Measurements from ENCODE around the gene MAN1A1. TPM values are rescaled to one million over a fixed set of nuclear protein-coding genes. Genes with fewer than 3 reads are reported as not detected.

Gene MAN1A1
- total RNA-seq, 2 donors from 2014 or later, result 14.2 to 19.6 TPM

GRCh38 chr6:119234457-119234856, 115.1 kb downstream of the MAN1A1 start:
- no peaks in the 10 kb centered on the region for H3K9me3 ChIP-seq (ENCODE audit: control insufficient read depth, low read length, poor library complexity, severe bottlenecking)
- Mint-ChIP-seq H3K4me3 (no peak overlapping the region), H3K4me1 (peaks cover 4% of the 10 kb centered on the region), H3K36me3 (ENCODE audit: low read depth) (peaks cover 10% of the 10 kb centered on the region), H3K27me3 (no peaks in the 10 kb centered on the region), H3K27ac (no peak overlapping the region)
- DNase-seq (no peak), ATAC-seq (no peak)

DNA sequence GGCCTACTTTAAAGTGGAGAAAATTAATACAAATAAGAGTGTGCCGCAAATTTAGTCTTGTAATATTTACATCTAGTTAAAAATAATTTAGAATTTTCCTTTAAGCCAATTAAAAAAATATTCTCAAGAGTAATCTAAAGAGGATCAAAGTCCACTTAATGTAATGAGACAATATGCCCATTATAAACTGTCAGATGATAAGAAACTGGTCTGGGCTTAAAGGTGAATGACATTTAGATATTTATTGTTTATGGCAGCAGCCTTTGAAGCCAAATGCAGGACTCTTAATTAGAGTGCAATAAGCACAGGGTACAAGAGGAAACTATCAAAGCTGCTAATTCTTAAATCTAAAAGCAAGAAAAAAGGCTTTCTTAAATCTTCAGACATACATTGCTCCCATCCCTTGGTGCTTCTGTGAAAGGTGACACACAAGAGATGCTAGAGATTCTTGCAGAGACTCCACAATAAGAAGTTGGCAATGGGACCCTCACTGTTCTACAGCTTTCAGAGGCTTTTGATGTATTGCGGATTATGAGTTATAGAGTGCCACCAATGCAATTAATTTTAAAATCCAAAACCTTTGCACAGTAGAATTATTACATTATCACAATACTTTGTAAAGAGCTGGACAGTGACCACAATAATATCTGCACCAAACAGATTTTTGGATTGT, 116.1 kb downstream of the MAN1A1 start:
- ATAC-seq (no peak), DNase-seq (no peak)
- H3K9me3 ChIP-seq (ENCODE audit: control insufficient read depth, low read length, poor library complexity, severe bottlenecking), result no peaks in the 10 kb centered on the region
- Mint-ChIP-seq H3K4me1 (peaks cover 4% of the 10 kb centered on the region), H3K27ac (no peak overlapping the region), H3K4me3 (no peak overlapping the region), H3K36me3 (ENCODE audit: low read depth) (peaks cover 10% of the 10 kb centered on the region), H3K27me3 (no peaks in the 10 kb centered on the region)

DNA sequence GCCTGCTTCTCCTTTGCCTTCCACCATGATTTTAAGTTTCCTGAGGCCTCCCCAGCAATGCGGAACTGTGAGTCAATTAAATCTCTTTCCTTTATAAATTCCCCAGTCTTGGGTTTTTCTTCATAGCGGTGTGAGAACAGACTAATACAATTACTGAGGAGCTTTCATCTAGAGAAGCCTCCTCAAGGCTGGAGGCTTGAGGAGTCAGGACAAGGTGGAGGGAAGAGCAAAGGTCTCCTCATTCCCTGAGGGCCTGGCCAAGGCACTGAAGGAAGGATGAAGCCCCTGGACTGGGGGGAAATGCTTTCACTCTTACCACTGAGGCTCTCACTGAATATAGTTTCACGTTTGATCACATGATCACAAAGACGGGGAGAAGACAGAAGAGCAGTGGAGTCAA, 118.2 kb downstream of the MAN1A1 start:
- ATAC-seq (no peak), DNase-seq (no peak)
- no peaks in the 10 kb centered on the region for H3K9me3 ChIP-seq (ENCODE audit: control insufficient read depth, low read length, poor library complexity, severe bottlenecking)
- H3K4me1 Mint-ChIP-seq, result peaks cover 2% of the 10 kb centered on the region
- peaks cover 5% of the 10 kb centered on the region for H3K36me3 Mint-ChIP-seq (ENCODE audit: low read depth)
- H3K27me3 Mint-ChIP-seq, result no peaks in the 10 kb centered on the region
- H3K4me3 Mint-ChIP-seq, result no peak overlapping the region
- no peak overlapping the region for H3K27ac Mint-ChIP-seq

- Mint-ChIP-seq H3K27me3 (no peaks in the 10 kb centered on the region), H3K27ac (no peak overlapping the region), H3K36me3 (ENCODE audit: low read depth) (peaks cover 4% of the 10 kb centered on the region), H3K4me1 (peaks cover 2% of the 10 kb centered on the region), H3K4me3 (no peak overlapping the region)
- H3K9me3 ChIP-seq (ENCODE audit: control insufficient read depth, low read length, poor library complexity, severe bottlenecking), result no peaks in the 10 kb centered on the region
- no peak for ATAC-seq
- no peak for DNase-seq
These were observed 119.4 kb downstream of the MAN1A1 start for GRCh38 chr6:119230160-119230559.

DNA sequence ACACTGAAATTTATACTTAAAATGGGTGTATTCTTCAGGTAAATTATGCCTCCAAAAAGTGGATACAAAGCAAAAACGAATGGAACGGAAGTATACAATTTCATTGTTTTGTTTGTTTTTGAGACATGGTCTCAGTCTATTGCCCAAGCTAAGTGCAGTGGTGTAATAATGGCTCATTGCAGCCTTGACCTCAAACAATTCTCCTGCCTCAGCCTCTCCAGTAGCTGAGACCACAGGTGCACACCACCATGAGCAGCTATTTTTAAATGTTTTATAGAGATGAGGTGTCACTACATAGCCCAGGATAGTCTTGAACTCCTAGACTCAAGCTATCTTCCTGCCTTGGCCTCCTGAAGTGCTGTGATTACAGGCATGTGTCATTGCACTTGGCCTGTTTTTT, 122.2 kb downstream of the MAN1A1 start:
- Mint-ChIP-seq H3K27me3 (no peaks in the 10 kb centered on the region), H3K4me1 (peaks cover 2% of the 10 kb centered on the region), H3K4me3 (no peak overlapping the region), H3K36me3 (ENCODE audit: low read depth) (peaks cover 5% of the 10 kb centered on the region), H3K27ac (no peak overlapping the region)
- no peaks in the 10 kb centered on the region for H3K9me3 ChIP-seq (ENCODE audit: control insufficient read depth, low read length, poor library complexity, severe bottlenecking)
- DNase-seq (no peak), ATAC-seq (no peak)

DNA sequence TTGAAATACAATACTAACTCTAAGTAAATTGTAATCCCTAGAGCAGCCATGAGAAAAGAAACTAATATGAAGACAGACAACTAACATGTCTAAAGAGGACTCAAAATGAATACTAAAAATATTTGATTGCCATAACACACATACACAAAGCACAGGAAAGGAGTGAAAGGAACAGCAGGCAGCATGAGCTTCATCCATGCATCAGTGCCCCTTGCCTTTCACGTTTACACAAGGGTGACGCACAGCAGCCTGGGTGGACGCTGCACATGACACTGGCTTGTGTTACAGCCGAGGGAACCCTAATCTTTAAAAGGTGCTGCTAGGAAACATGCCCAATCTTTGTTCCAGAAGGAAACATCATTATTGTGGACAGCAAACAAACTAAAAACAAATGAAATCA, 123.5 kb downstream of the MAN1A1 start:
- H3K27me3 Mint-ChIP-seq, result no peaks in the 10 kb centered on the region
- DNase-seq, result no peak
- H3K9me3 ChIP-seq (ENCODE audit: control insufficient read depth, low read length, poor library complexity, severe bottlenecking), result no peaks in the 10 kb centered on the region
- H3K27ac Mint-ChIP-seq, result no peak overlapping the region
- no peak for ATAC-seq
- H3K4me1 Mint-ChIP-seq, result peaks cover 2% of the 10 kb centered on the region
- no peak overlapping the region for H3K4me3 Mint-ChIP-seq
- H3K36me3 Mint-ChIP-seq (ENCODE audit: low read depth), result peaks cover 2% of the 10 kb centered on the region

DNA sequence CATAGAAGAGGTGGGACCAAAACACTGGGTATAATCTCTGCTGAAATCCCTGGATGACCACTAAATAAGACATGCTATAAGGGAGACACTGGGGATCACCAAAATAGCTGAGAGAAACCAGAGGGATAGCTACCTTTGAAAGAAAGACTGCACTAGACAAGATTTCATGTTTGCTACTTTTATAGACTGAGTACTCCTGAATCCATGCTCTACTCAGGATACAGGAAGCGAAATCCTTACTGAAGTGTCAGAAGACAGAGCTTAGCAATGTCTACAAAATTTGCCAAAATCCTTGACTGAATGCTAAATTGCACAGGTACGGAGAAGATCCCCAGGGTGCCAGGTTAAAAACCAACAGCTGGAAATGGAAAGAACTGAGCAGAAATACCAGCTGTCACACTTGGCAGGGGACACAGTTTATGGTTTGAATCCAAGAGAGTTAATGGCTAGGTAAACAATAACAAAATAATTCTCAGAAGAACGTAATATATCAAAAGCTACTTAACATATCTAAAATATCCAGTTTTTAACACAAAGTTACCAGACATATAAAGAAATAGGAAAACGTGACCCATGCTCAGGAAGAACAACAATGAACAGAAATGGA, 125.4 kb downstream of the MAN1A1 start:
- Mint-ChIP-seq H3K4me3 (no peak overlapping the region), H3K27me3 (no peaks in the 10 kb centered on the region)

DNA sequence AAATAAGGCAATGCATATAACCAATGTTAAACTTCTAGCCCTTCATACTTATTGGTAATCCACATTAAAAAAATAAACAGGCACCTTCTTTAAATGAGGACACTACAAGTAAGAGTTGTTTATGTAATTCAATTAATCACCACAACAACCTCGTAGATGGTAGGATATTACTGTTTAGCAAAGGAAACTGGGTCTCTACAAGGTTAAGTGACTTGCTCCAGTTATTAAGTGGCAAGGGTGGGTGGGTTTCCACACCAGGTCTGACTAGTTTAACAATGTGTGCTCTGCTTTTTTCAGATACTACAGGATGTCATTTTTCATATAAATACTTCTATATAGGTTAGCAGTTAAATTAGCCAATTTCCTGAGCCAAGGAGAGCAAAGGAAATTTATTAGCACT, 129.1 kb downstream of the MAN1A1 start:
- DNase-seq (no peak), ATAC-seq (no peak)
- H3K27me3 Mint-ChIP-seq, result no peaks in the 10 kb centered on the region
- H3K9me3 ChIP-seq (ENCODE audit: control insufficient read depth, low read length, poor library complexity, severe bottlenecking), result no peaks in the 10 kb centered on the region
- H3K4me1 Mint-ChIP-seq, result peaks cover 8% of the 10 kb centered on the region
- H3K27ac Mint-ChIP-seq, result no peak overlapping the region
- H3K36me3 Mint-ChIP-seq (ENCODE audit: low read depth), result peaks cover 4% of the 10 kb centered on the region
- no peak overlapping the region for H3K4me3 Mint-ChIP-seq

More for the DNA sequence above, 125.4 kb downstream of the MAN1A1 start:
- H3K36me3 Mint-ChIP-seq (ENCODE audit: low read depth), result peaks cover 2% of the 10 kb centered on the region
- ATAC-seq (no peak), DNase-seq (no peak)
- no peaks in the 10 kb centered on the region for H3K9me3 ChIP-seq (ENCODE audit: control insufficient read depth, low read length, poor library complexity, severe bottlenecking)
- no peak overlapping the region for H3K27ac Mint-ChIP-seq
- H3K4me1 Mint-ChIP-seq, result no peaks in the 10 kb centered on the region

- ATAC-seq (no peak), DNase-seq (no peak)
- Mint-ChIP-seq H3K27ac (peak overlapping the region; percentile 74), H3K4me3 (no peak overlapping the region), H3K27me3 (no peaks in the 10 kb centered on the region), H3K36me3 (ENCODE audit: low read depth) (peaks cover 4% of the 10 kb centered on the region), H3K4me1 (peaks cover 8% of the 10 kb centered on the region)
- no peaks in the 10 kb centered on the region for H3K9me3 ChIP-seq (ENCODE audit: control insufficient read depth, low read length, poor library complexity, severe bottlenecking)
These were observed 131.0 kb downstream of the MAN1A1 start for GRCh38 chr6:119218548-119218947.

- DNase-seq (no peak), ATAC-seq (no peak)
- H3K27me3 Mint-ChIP-seq, result no peaks in the 10 kb centered on the region
- no peaks in the 10 kb centered on the region for H3K9me3 ChIP-seq (ENCODE audit: control insufficient read depth, low read length, poor library complexity, severe bottlenecking)
- peak overlapping the region; percentile 21 for H3K4me3 Mint-ChIP-seq
- H3K27ac Mint-ChIP-seq, result peak overlapping the region; percentile 8
- peaks cover 8% of the 10 kb centered on the region for H3K4me1 Mint-ChIP-seq
- peaks cover 2% of the 10 kb centered on the region for H3K36me3 Mint-ChIP-seq (ENCODE audit: low read depth)
These were observed 133.5 kb downstream of the MAN1A1 start for GRCh38 chr6:119215885-119216590.

DNA sequence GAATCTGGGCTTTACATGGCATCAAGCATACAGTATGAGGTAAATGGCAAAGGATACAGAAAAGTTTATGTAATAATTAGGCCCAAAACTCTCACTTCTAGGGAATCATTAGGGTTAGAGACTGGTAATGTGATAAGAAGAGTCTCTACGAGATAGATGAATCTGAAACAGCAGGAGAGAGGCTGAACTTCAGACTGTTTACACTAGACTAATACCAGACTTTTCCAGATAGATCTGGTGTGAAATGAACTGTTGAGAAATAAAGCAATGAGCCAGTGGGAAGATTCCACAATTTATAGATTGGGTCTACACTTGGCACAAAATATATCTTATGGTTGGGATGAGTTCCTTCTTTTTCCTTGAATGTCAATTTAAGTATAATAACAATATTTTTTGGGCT, 134.3 kb downstream of the MAN1A1 start:
- DNase-seq (no peak), ATAC-seq (no peak)
- no peaks in the 10 kb centered on the region for H3K9me3 ChIP-seq (ENCODE audit: control insufficient read depth, low read length, poor library complexity, severe bottlenecking)
- peaks cover 8% of the 10 kb centered on the region for H3K4me1 Mint-ChIP-seq
- H3K4me3 Mint-ChIP-seq, result no peak overlapping the region
- peaks cover 2% of the 10 kb centered on the region for H3K36me3 Mint-ChIP-seq (ENCODE audit: low read depth)
- no peaks in the 10 kb centered on the region for H3K27me3 Mint-ChIP-seq
- H3K27ac Mint-ChIP-seq, result no peak overlapping the region

DNA sequence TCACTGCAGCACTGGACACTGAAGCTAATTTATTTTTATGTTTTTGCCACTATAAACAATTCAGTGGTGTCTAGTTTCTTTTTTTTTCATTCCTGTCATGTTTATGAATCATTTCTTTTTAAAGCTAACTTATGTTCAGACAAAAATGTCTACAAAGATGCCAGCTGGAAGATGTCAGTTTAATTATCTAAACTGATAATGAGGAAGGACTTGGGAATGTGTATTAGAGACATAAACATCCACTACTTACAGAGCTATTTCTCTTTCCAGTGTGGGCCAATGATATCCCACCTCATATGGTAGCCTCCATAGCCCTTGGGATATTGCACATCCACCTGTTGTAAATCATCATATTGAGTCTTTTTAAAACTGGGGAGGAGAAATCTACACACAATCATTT, 139.0 kb downstream of the MAN1A1 start:
- H3K4me3 Mint-ChIP-seq, result no peak overlapping the region
- H3K4me1 Mint-ChIP-seq, result peaks cover 15% of the 10 kb centered on the region
- peaks cover 2% of the 10 kb centered on the region for H3K36me3 Mint-ChIP-seq (ENCODE audit: low read depth)
- ATAC-seq (no peak), DNase-seq (no peak)
- H3K27me3 Mint-ChIP-seq, result no peaks in the 10 kb centered on the region
- no peaks in the 10 kb centered on the region for H3K9me3 ChIP-seq (ENCODE audit: control insufficient read depth, low read length, poor library complexity, severe bottlenecking)
- no peak overlapping the region for H3K27ac Mint-ChIP-seq

GRCh38 chr6:119209452-119210205, 139.9 kb downstream of the MAN1A1 start:
- no peaks in the 10 kb centered on the region for H3K9me3 ChIP-seq (ENCODE audit: control insufficient read depth, low read length, poor library complexity, severe bottlenecking)
- peaks cover 15% of the 10 kb centered on the region for H3K4me1 Mint-ChIP-seq
- no peak for DNase-seq
- H3K27me3 Mint-ChIP-seq, result no peaks in the 10 kb centered on the region
- H3K27ac Mint-ChIP-seq, result no peak overlapping the region
- H3K36me3 Mint-ChIP-seq (ENCODE audit: low read depth), result peaks cover 2% of the 10 kb centered on the region
- ATAC-seq, result no peak
- no peak overlapping the region for H3K4me3 Mint-ChIP-seq

Data from T-helper 17 cell (primary cell).